Renal pelvis (tissue), 4 donors: ENCODE data around the gene PRPSAP2. TPM values are rescaled to one million over a fixed set of nuclear protein-coding genes. Genes with fewer than 3 reads are reported as not detected.
"Not testable (repeated sequence)": the region's sequence is repeated elsewhere in the genome, so short reads cannot be mapped to it uniquely, and the experiment has no call there.

Source experiments
- DNase-seq: peaks from one replicate; pipeline ENCODE4 v3.0.0-alpha.2; 2013
- polyA plus RNA-seq, 3 donors: library from polyadenylated mRNA; unstranded; fragments of 120-200 nt; gene quantifications; one replicate each; pipeline ENCODE4 v1.2.1, GENCODE V29; 2013; ENCODE audit not compliant: insufficient read length in 3 of 3

The PRPSAP2 gene
- polyA plus RNA-seq, 3 donors, result 52.2 to 60.9 (median 53.8) TPM

DNA sequence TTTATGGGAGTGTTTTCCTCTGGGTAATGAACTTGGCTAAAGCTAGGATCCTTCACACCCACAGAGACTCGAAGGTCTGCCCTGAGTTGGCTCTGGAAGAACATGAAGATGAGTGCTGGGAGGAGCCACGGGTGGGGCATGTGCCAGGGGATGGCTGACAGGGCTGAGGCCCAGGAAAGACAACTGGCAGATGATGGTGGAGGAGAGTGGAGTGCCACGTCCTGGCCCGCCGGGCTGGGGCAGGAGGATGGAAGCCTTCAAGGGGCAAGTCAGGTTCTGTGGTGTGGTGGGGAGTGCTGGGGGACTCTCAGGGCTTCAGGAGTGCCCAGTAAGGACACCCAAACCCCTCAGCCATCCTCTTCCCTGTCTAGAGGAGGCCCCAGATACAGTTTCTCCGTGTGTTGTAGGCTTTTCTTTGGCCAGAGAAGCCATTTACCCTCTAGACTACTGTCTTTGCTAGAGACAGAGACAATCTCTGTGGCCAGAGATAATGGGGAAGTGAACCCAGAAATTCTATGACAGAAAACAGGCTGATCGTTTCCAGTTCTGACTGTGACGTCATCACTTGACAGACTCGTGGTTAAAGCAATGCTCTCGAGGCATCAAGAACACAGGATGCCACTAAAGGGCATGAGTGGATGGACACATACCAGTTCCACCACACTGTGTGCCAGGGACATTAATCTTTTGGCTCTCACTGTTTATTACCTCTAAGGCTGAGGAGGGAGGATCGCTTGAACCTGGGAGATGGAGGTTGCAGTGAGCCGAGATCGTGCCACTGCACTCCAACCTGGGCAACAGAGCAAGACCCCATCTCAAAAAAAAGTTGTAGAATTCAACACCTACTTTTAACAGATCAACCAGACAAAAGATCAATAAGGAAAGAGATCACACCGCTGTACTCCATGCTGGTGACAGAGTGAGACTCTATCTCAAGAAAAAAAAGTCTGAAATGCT, 75.4 kb downstream of the PRPSAP2 start:
- DNase-seq, result no peak

DNA sequence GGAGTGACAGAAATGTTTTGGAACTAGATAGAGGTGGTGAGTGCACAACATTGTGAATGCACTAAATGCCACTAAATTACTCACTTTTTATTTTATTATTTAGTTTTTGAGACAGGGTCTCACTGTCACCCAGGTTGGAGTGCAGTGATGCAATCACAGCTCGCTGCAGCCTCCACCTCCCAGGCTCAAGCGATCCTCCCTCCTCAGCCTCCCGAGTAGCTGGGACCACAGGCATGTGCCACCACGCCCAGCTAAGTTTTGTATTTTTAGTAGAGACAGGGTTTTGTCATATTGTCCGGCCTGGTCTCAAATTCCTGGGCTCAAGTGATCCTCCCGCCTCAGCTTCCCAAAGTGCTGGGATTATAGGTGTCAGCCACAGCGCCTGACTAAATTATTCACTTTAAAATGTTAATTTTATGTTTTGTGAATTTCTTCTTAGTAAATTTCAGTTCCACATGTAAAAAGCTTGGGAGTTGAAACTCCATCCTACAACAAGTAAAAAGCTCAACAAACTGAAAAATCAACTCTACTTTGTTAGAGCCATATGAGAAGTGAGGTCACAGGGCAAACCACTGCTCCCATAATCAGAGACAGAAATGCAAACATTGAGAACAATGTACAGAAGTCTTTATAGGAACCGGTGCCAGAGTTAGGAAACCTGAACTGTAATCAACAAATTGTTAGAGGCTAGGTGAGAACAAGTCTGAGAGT, 80.2 kb downstream of the PRPSAP2 start:
- no peak for DNase-seq

DNA sequence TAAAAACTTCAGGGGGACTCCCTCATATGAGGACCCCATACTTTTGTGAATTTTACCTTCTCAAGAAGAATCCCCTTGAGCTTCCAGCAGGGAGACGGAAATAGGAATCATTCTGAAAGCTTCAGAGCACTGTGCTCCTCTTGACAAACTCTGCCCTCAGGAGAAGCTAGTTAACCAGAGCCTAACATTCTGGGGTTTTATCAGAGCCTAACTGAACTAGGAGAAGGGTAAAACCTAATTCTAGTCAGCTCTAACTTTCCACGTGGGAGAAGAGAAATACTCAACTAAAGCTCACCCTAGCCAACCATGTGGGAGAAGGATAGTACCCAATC, 80.7 kb downstream of the PRPSAP2 start:
- DNase-seq, result no peak

DNA sequence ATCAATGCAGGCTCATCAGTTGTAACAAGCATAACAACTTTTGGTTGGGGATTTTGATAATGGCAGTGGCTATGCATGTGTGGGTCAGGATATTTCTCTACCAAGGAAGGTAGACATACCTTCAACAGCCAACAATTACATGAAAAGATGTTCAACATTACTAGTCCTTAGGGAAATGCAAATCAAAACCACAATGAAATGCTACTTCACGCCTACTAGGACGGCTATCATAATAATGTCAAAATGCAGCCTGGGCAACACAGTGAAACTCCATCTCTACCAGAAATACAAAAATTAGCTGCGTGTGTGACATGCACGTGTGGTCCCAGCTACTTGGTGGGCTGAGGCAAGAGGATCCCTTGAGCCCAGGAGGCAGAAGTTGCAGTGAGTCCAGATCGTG, 86.7 kb downstream of the PRPSAP2 start:
- no peak for DNase-seq

GRCh38 chr17:18946536-18946935, 88.6 kb downstream of the PRPSAP2 start:
- no peak for DNase-seq

DNA sequence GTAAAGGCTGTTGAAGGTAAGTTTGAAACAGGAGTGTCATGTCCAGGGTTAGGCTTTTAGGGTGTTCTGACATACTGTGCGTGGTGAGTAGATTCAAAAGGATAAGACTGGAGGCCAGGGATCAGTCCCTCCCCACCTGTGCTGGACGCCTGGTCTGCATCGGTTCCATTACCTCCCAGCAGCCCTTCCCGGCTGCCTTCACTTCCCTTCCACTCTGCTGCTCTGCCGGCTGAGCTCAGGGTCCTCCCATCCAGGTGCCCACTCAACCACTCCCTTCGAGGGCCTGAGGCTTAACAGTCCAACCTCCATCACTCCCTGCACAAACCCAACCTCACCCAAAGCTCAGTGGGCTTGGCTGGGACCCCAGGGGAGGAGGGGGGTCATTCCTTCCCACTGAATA, 89.9 kb downstream of the PRPSAP2 start:
- DNase-seq, result no peak

DNA sequence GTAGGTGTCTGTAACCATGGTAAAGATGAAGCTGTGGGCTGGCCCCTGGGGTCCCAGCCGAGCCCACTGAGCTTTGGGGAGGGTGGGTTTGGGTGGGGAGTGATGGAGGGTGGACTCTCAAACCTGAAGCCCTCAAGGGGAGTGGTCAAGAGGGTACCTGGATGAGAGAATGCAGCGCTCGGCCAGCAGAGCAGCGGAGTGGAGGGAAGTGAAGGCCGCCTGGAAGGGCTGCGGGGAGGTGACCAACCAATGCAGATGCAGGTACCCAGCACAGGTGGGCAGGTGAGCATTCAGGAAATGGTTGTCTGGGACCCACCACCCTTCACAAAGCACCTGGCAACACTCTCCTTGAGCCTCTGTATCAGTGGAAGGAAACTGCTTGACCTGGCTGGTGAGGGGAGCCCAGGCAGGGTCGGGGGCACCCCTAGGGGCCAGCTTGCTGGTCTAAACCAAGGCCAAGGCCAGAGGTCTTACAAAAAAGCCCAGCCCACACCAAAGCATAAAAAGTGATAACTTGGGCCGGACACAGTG, 90.6 kb downstream of the PRPSAP2 start:
- DNase-seq, result no peak

DNA sequence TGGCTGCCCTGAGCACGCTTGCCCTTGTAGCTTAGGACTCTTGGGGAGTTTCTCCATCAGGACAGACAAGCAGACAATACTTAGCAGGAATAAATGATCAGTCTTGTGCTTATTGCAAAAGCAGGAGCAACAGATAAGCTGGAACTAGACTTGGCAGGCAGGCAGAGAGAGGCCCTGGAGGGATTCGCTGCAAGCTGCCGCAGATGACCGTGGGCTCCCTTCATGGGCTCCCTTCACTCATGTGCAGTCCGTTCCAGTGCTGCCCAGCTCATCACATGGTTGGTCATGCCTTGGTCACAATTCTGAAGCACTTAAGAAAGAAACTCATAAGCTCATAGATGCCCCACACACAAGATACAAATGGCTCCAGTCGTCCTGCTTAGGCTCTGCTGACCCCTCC, 91.6 kb downstream of the PRPSAP2 start:
- DNase-seq, result no peak

GRCh38 chr17:18950346-18950745, 92.4 kb downstream of the PRPSAP2 start:
- DNase-seq, result no peak

GRCh38 chr17:18950944-18951905, 93.3 kb downstream of the PRPSAP2 start:
- peak; percentile 60 for DNase-seq

DNA sequence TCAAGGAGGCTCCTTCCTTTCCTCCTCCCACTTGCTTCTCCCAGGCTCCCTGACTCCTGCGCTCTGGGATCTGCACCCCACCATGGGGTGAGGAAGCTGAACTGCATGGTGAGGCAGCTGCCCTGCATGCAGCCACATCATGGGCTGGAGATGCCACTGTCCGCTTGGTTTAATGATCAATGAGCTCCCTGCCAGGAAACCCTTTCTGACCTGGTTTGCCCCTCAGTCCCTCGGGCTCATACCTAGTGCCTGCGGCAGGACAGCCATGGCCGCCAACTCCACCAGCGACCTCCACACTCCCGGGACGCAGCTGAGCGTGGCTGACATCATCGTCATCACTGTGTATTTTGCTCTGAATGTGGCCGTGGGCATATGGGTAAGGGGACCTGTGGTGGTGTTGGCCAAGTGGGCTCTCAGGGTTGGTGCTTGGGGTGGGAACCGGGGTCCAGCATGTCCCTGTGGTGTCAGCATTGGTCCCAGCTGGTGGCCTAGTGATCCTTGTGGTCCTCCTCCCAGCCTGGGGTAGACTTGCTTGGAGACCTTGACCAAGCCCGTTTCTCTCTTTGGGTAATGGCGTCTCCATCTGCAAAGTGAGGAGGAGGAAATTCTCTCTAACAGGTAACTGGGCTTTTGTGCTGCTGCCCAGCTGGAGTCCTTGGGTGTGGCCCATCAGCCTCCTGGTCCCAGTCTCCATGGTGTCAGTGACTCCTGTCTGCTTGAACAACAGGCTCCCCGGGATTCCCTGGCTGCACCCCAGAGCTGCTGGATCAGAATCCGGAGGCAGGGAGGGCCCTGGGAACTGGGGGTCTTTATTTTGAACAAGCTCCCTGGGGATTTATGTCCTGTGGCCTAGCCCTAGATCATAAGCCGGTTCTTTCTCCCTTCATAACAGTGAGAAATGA, 94.3 kb downstream of the PRPSAP2 start, which contains the start of gene SLC5A10:
Gene SLC5A10, plus strand, starts transcription at position 225 of the 902 bp plus-strand sequence. Its CDS starts 41 bp downstream, at position 266.
- no peak for DNase-seq

DNA sequence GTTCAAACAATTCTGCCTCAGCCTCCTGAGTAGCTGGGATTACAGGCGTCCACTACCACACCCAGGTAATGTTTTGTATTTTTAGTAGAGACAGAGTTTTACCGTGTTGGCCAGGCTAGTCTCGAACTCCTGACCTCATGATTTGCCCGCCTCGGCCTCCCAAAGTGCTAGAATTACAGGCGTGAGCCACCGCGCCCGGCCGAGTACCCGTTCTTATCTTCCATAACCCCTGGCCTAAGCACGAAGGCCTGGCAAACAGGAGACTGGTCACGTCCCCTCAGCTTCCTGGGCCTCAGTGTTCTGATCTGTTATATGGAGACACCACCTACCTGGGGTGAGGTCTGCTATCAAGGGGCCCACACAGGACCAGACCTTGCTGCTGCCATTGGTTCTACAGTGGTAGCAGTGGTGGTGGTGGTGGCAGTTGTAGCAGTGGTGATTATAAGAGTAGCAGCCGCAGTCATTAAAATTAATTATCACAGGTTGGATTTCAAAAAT, 95.3 kb downstream of the PRPSAP2 start:
- no peak for DNase-seq

GRCh38 chr17:18954321-18954720, 96.4 kb downstream of the PRPSAP2 start:
- no peak for DNase-seq

DNA sequence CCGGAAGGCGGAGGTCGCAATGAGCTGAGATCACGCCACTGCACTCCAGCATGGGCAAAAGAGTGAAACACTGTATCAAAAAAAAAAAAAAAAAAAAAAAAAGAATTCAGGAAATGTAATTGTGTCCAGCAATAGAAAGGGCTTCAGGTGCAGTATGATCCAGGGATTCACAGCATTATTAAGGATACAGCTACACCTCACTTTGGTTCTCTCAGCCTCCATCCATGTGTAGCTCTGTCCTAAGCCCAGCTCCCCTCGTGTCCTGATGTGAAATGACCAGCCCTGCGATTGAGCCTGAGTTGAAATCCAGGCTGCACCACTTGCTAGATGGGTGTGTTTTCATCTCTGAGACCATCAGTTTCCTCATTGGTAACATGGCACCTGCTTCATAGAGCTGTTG, 97.1 kb downstream of the PRPSAP2 start:
- no peak for DNase-seq

GRCh38 chr17:18956021-18956420, 98.1 kb downstream of the PRPSAP2 start:
- DNase-seq, result not testable (repeated sequence)

DNA sequence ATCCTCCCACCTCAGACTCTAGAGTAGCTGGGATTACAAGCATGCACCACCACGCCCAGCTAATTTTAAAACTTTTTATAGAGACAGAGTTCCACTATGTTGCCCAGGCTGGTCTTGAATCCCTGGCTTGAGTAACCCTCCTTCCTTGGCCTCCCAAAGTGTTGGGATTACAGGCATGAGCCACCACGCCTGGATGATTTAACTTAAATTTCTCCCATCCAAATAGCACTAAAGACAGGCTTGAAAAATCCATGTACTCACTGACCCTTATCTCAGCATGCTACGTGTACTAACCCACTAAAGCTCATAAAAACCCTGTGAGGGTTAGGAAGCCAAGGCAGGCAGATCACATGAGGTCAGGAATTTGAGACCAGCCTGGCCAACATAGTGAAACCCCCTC, 98.7 kb downstream of the PRPSAP2 start:
- DNase-seq, result no peak

GRCh38 chr17:18957831-18958230, 99.9 kb downstream of the PRPSAP2 start:
- no peak for DNase-seq

DNA sequence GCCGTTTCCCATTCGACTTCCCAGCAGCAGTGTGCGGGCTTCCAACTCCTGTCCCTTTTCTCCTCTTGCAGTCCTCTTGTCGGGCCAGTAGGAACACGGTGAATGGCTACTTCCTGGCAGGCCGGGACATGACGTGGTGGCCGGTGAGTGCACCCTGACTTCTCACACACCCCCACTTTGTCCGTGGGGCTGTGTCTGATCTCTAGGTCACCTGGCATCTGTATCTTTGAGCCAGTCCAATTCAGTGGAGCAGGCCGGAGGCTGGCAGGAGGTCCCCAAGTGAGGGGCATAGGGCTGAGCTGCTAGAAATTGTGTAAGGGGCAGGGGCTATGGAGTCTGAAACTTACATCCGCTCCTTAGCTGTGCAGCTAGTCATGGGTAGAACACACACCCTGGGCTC, 100.7 kb downstream of the PRPSAP2 start:
- no peak for DNase-seq

- no peak for DNase-seq
Observed at GRCh38 chr17:18959071-18959844, 101.3 kb downstream of the PRPSAP2 start.

DNA sequence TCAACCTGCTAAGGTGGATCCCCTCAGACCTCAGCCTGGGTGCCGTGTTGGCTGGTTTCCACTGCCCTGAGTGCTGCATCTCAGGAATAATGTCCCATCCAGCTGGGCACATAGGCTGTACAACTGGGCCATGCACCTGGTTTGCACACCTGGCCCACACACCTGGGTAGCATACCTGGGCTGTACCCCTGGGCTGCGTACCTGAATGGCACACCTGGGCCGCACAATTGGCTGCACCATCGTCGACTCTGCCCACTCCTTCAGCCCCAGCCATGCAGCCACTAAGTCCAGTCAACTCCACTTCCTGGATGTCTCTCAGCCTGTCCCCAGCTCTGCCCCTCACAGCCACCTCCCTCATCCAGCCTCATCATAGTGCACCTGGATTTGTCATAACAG, 101.9 kb downstream of the PRPSAP2 start:
- no peak for DNase-seq
